D721Med (cell line): ENCODE measurements around the gene LRFN2.

Experiments
- DNase-seq: peaks from one replicate; pipeline ENCODE4 v3.0.0; 2011; ENCODE audit warnings: low spot score; ENCODE audit not compliant: insufficient read length
- FAIRE-seq: peaks from 2 replicates; lab custom pipeline; 2011; peaks lifted over from hg19 to GRCh38; lab: Jason Lieb, UNC
- TF ChIP-seq, protein P1 (sequence below): IDR thresholded peaks from 2 replicates; pipeline ENCODE4 v1.5.1; 2012; ENCODE audit warnings: mild to moderate bottlenecking, control low read depth; ENCODE audit not compliant: insufficient read depth; ENCODE audit errors: missing control alignments

Gene LRFN2

GRCh38 chr6:40369891-40370290 lies 217.3 kb downstream of the LRFN2 start:
- TF ChIP-seq, protein P1, sequence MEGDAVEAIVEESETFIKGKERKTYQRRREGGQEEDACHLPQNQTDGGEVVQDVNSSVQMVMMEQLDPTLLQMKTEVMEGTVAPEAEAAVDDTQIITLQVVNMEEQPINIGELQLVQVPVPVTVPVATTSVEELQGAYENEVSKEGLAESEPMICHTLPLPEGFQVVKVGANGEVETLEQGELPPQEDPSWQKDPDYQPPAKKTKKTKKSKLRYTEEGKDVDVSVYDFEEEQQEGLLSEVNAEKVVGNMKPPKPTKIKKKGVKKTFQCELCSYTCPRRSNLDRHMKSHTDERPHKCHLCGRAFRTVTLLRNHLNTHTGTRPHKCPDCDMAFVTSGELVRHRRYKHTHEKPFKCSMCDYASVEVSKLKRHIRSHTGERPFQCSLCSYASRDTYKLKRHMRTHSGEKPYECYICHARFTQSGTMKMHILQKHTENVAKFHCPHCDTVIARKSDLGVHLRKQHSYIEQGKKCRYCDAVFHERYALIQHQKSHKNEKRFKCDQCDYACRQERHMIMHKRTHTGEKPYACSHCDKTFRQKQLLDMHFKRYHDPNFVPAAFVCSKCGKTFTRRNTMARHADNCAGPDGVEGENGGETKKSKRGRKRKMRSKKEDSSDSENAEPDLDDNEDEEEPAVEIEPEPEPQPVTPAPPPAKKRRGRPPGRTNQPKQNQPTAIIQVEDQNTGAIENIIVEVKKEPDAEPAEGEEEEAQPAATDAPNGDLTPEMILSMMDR, result no peak
- DNase-seq (no peak), FAIRE-seq (peak; percentile 38)

DNA sequence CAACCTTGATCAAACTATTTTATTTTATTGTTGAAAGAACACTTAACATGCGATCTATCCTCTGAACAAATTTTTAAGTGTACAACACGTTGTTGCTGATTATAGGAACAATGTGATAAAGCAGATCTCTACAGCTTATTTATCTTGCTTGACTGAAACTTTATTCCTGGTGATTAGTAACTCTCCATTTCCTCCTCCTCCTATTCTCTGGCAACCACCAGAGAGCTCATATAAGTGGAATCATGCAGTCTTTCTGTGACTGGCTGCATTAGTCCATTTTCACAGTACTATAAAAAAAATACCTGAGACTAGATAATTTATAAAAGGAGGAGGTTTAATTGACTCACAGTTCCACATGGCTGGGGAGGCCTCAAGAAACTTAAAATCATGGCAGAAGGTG lies 218.1 kb downstream of the LRFN2 start:
- TF ChIP-seq, protein P1, result no peak
- no peak for FAIRE-seq

GRCh38 chr6:40362859-40363258 lies 224.3 kb downstream of the LRFN2 start:
- FAIRE-seq, result no peak
- no peak for DNase-seq
- TF ChIP-seq, protein P1, result no peak

More for the DNA sequence above, 218.1 kb downstream of the LRFN2 start:
- no peak for DNase-seq

- FAIRE-seq (no peak), DNase-seq (no peak)
- TF ChIP-seq, protein P1, result no peak
Measured at GRCh38 chr6:40359808-40360207, 227.4 kb downstream of the LRFN2 start.

DNA sequence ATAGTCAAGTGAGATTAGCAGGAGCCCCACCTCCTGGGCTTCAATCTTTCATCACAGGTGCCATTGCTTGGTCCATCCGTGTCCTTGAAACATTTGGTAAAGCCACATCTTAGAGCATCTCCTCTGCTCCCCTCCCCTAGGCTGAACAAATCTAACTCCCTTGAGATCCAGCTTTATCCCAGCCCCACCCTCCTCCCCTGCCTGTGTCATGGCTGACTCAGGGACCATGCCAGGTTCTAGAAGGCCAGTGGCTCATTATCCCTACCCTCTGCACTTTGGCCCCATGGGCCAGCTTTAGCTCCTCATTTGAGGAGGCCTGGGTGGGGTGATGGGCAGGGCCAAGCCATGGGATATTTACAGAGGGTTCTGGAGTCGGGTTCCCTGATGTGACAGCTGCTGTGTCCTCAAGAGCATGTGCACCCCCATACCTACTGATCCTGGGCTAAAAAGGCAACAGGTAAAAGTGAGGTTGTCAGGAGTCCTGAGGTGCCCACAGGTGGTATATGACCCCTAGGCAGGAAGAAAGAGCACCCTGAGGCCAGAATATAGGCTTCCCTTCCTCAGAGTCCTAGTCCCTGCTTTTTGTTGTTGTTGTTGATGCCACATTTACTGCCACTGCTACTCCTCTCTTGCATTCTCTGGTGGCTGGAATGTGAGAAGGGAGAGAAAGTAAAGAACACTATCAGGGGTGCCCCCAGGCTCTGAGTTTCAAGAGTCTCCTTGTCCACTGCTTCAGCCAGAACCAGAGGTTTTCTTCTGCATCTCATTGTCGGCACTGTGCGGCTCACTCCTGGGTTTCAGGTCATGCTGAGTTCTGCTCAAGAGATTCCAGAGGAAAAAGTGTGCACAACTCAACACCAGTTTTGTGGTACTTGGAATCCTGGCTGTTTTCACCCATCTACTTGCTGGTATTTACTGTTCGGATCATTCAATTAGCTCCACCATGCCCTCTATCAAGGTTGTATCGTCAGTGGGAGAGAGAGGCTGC lies 228.4 kb downstream of the LRFN2 start:
- TF ChIP-seq, protein P1, result no peak
- DNase-seq, result no peak
- FAIRE-seq, result no peak

- FAIRE-seq, result no peak
Measured at GRCh38 chr6:40356242-40356910, 230.8 kb downstream of the LRFN2 start.

More at GRCh38 chr6:40356242-40356910, 230.8 kb downstream of the LRFN2 start:
- DNase-seq, result no peak
- TF ChIP-seq, protein P1, result no peak
